Suprapubic skin (tissue), 4 donors: ENCODE data around the gene AK3. TPM values are rescaled to one million over a fixed set of nuclear protein-coding genes. Genes with fewer than 3 reads are reported as not detected.

Experiments
- DNase-seq, 2 donors: peaks; one replicate each; pipeline ENCODE4 v3.0.0-alpha.2; 2019; ENCODE audit warnings: low spot score in 2 of 2
- H3K27ac ChIP-seq: fragments of 200-600 bp; sonication (generic); one replicate; pipeline ENCODE4 v1.5.1; 2019
- H3K27me3 ChIP-seq: fragments of 200-600 bp; sonication (generic); one replicate; pipeline ENCODE4 v1.5.1; 2019
- H3K36me3 ChIP-seq: fragments of 200-600 bp; sonication (generic); one replicate; pipeline ENCODE4 v1.5.1; 2019
- H3K4me1 ChIP-seq: fragments of 200-600 bp; sonication (generic); one replicate; pipeline ENCODE4 v1.5.1; 2019
- H3K4me3 ChIP-seq: fragments of 200-600 bp; sonication (generic); one replicate; pipeline ENCODE4 v1.5.1; 2019; ENCODE audit warnings: mild to moderate bottlenecking
- H3K9me3 ChIP-seq: fragments of 200-600 bp; sonication (generic); one replicate; pipeline ENCODE4 v1.5.1; 2019
- CTCF ChIP-seq, 2 donors: fragments of 200-600 bp in 1 of 2; fragments of 450-650 bp in 1 of 2; sonication (generic) in 1 of 2; IDR thresholded peaks; one replicate each; pipeline ENCODE4 v1.5.1; 2016 to 2019; ENCODE audit warnings: antibody characterized with exemption in 2 of 2, mild to moderate bottlenecking in 1 of 2, moderate library complexity in 1 of 2
- EP300 ChIP-seq: sonication (generic); formaldehyde crosslinking; IDR thresholded peaks from one replicate; pipeline ENCODE4 v1.6.1; 2017; ENCODE audit warnings: antibody characterized with exemption
- POLR2A ChIP-seq, 2 donors: fragments of 450-650 bp; IDR thresholded peaks; one replicate each; pipeline ENCODE4 v1.6.1; 2017; ENCODE audit warnings: antibody characterized with exemption in 2 of 2, mild to moderate bottlenecking in 2 of 2, moderate library complexity in 2 of 2
- POLR2AphosphoS5 ChIP-seq, 3 donors: sonication (generic); formaldehyde crosslinking; IDR thresholded peaks; one replicate each; pipeline ENCODE4 v1.6.1; 2017; ENCODE audit warnings: antibody characterized with exemption in 3 of 3
- WGBS: methylation state at CpG from one replicate; pipeline ENCODE4 v1.1.5; 2018; 5-methylcytosine and 5-hydroxymethylcytosine counted together
- total RNA-seq, 4 donors: library from RNA; depleted of rRNA; stranded (reverse); fragments of >200 nt; gene quantifications; one replicate each; pipeline ENCODE4 v1.1.0, GENCODE V29; 2016

Gene AK3
- total RNA-seq, 4 donors from 2014 or later, result 69.7 to 96.4 (median 78.6) TPM

GRCh38 chr9:4738866-4739586 lies 2.0 kb downstream of the AK3 start:
- TF ChIP-seq EP300 (no peak), POLR2A (IDR thresholded peaks at IDR 0.05) (no peak), CTCF (IDR thresholded peaks at IDR 0.05) (no peak), POLR2AphosphoS5 (IDR thresholded peaks at IDR 0.05) (no peak)
- no peak overlapping the region for H3K27ac ChIP-seq
- no peaks in the 10 kb centered on the region for H3K36me3 ChIP-seq
- H3K9me3 ChIP-seq, result no peaks in the 10 kb centered on the region
- WGBS, result 84% methylated on average over 19 of the region's 19 CpGs
- H3K27me3 ChIP-seq, result no peaks in the 10 kb centered on the region
- no peak for DNase-seq
- H3K4me1 ChIP-seq, result peaks cover 35% of the 10 kb centered on the region
- peak overlapping the region; percentile 83 for H3K4me3 ChIP-seq

GRCh38 chr9:4734150-4734549 lies 6.9 kb downstream of the AK3 start:
- Histone ChIP-seq H3K9me3 (no peaks in the 10 kb centered on the region), H3K27me3 (no peaks in the 10 kb centered on the region), H3K4me1 (peaks cover 7% of the 10 kb centered on the region), H3K4me3 (no peak overlapping the region), H3K36me3 (no peaks in the 10 kb centered on the region), H3K27ac (no peak overlapping the region)
- TF ChIP-seq EP300, result no peak
- TF ChIP-seq POLR2AphosphoS5 (IDR thresholded peaks at IDR 0.05), result no peak
- TF ChIP-seq POLR2A (IDR thresholded peaks at IDR 0.05), result no peak
- no peak for TF ChIP-seq CTCF (IDR thresholded peaks at IDR 0.05)
- no peak for DNase-seq
- WGBS, result 100% methylated on average over 2 of the region's 2 CpGs

- no peak for TF ChIP-seq POLR2A (IDR thresholded peaks at IDR 0.05)
- no peak for TF ChIP-seq CTCF (IDR thresholded peaks at IDR 0.05)
- TF ChIP-seq POLR2AphosphoS5 (IDR thresholded peaks at IDR 0.05), result no peak
- no peak for TF ChIP-seq EP300
- H3K36me3 ChIP-seq, result no peaks in the 10 kb centered on the region
- no peak overlapping the region for H3K27ac ChIP-seq
- peaks cover 3% of the 10 kb centered on the region for H3K4me1 ChIP-seq
- DNase-seq, result no peak
- no peaks in the 10 kb centered on the region for H3K27me3 ChIP-seq
- H3K4me3 ChIP-seq, result no peak overlapping the region
- WGBS, result 94% methylated on average over 1 of the region's 1 CpG
- H3K9me3 ChIP-seq, result no peaks in the 10 kb centered on the region
Measured at GRCh38 chr9:4732890-4733289, 8.1 kb downstream of the AK3 start.

GRCh38 chr9:4727593-4727992 lies 13.4 kb downstream of the AK3 start:
- H3K36me3 ChIP-seq, result peaks cover 2% of the 10 kb centered on the region
- H3K4me3 ChIP-seq, result no peak overlapping the region
- H3K4me1 ChIP-seq, result no peaks in the 10 kb centered on the region
- no peaks in the 10 kb centered on the region for H3K9me3 ChIP-seq
- no peak overlapping the region for H3K27ac ChIP-seq
- TF ChIP-seq CTCF (IDR thresholded peaks at IDR 0.05) (no peak), POLR2A (IDR thresholded peaks at IDR 0.05) (no peak), EP300 (no peak), POLR2AphosphoS5 (IDR thresholded peaks at IDR 0.05) (no peak)
- DNase-seq, result no peak
- 58% methylated on average over 1 of the region's 1 CpG for WGBS
- no peaks in the 10 kb centered on the region for H3K27me3 ChIP-seq

GRCh38 chr9:4725706-4726442 lies 15.1 kb downstream of the AK3 start:
- Histone ChIP-seq H3K9me3 (no peaks in the 10 kb centered on the region), H3K27ac (no peak overlapping the region), H3K4me1 (no peaks in the 10 kb centered on the region), H3K27me3 (no peaks in the 10 kb centered on the region), H3K4me3 (no peak overlapping the region), H3K36me3 (peaks cover 16% of the 10 kb centered on the region)
- TF ChIP-seq CTCF (IDR thresholded peaks at IDR 0.05) (no peak), POLR2A (IDR thresholded peaks at IDR 0.05) (no peak)
- WGBS, result 75% methylated on average over 7 of the region's 7 CpGs
- DNase-seq, result no peak
